GM19193 (cell line): ENCODE measurements around the gene SCAF8.

Source experiments
- POLR2A ChIP-seq: IDR thresholded peaks from 4 replicates; pipeline ENCODE4 v1.6.1; 2011; ENCODE audit not compliant: insufficient read depth, insufficient read length; ENCODE audit errors: extremely low read depth

SCAF8 gene

GRCh38 chr6:154841109-154841508 lies 107.9 kb downstream of the SCAF8 start:
- no peak for TF ChIP-seq POLR2A

- no peak for TF ChIP-seq POLR2A
These were observed 109.6 kb downstream of the SCAF8 start for GRCh38 chr6:154842833-154843232.

- no peak for TF ChIP-seq POLR2A
These were observed 114.1 kb downstream of the SCAF8 start for GRCh38 chr6:154847318-154847717.

- TF ChIP-seq POLR2A = no peak
These were observed 115.4 kb downstream of the SCAF8 start for GRCh38 chr6:154848580-154848979.

GRCh38 chr6:154849475-154849874 lies 116.3 kb downstream of the SCAF8 start:
- no peak for TF ChIP-seq POLR2A

- no peak for TF ChIP-seq POLR2A
These were observed 119.5 kb downstream of the SCAF8 start for GRCh38 chr6:154852687-154853086.

GRCh38 chr6:154857529-154857928 lies 124.3 kb downstream of the SCAF8 start:
- no peak for TF ChIP-seq POLR2A

GRCh38 chr6:154861825-154862224 lies 128.6 kb downstream of the SCAF8 start:
- TF ChIP-seq POLR2A = no peak

GRCh38 chr6:154862536-154862935 lies 129.3 kb downstream of the SCAF8 start:
- TF ChIP-seq POLR2A = no peak

GRCh38 chr6:154864066-154864430 lies 130.8 kb downstream of the SCAF8 start:
- no peak for TF ChIP-seq POLR2A

GRCh38 chr6:154865291-154865690 lies 132.1 kb downstream of the SCAF8 start:
- TF ChIP-seq POLR2A = no peak

- TF ChIP-seq POLR2A = no peak
These were observed 135.0 kb downstream of the SCAF8 start for GRCh38 chr6:154868143-154868594.

- no peak for TF ChIP-seq POLR2A
These were observed 139.4 kb downstream of the SCAF8 start for GRCh38 chr6:154872542-154873114.

- TF ChIP-seq POLR2A = no peak
These were observed 140.3 kb downstream of the SCAF8 start for GRCh38 chr6:154873546-154873945.

- no peak for TF ChIP-seq POLR2A
These were observed 141.8 kb downstream of the SCAF8 start for GRCh38 chr6:154874773-154875592.
